Measurements from ENCODE around the gene PSMA6.

The PSMA6 gene

DNA sequence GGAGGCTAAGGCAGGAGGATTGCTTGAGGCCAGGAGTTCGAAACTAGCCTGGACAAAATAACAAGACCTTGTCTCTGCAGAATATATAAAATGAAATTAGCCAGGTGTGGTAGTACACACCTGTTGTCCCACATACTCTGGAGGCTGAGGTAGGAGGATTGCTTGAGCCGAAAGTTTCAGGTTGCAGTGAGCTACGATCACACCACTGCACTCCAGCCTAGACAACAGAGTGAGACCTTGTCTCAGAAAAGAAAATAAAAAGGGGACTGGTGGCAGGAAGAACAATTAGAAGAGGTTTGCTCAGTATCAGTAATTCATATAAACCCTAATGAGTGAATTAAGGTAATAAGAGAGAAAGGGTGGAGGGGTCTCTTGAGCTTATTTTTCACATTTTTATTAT lies 8.0 kb downstream of the PSMA6 start:
- no peak for TF ChIP-seq CEBPB (IDR thresholded peaks at IDR 0.05)

DNA sequence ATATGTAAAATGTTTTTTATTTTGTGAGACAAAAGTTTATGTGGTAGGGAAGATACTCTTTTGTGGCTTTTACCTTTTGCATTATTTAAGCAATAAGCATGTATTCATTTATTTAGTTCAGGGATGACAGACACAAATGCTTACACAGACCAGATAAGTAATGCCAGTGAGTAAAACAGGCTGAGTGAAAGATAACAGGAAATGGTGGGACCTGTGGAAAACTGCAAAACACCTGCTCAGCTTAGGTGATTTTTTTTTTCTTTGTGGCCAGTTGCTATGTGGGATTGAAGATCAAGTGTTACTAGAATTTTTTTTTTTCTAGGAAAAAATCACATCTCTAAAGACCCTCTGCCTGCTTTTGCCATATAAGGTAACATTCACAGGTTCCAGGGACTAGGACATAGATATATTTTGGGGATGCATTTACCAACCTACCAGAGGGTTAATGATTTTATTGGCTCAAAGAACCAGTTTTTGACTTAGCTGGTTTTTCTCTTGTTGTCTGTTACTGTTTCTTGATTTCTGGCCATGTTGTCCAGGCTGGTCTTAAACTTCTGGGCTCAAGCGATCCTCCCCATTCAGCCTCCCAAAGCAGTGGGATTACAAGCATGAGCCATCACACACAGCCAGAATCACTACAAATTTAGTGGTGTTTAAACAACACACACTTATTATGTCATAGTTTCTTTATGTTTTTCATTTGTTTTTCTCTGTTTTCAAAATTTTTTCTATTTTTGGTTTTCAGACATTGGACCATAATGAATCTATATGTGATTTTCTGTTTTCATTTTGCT lies 9.8 kb downstream of the PSMA6 start:
- no peak for TF ChIP-seq RAD21 (IDR thresholded peaks at IDR 0.05; ENCODE audit: low read depth)
- TF ChIP-seq EP300 (IDR thresholded peaks at IDR 0.05; ENCODE audit: borderline replicate concordance), result no peak
- no peak for TF ChIP-seq YY1 (IDR thresholded peaks at IDR 0.05; ENCODE audit: low read depth)
- no peak for TF ChIP-seq FOXM1 (IDR thresholded peaks at IDR 0.05; ENCODE audit: borderline replicate concordance, low read depth)
- TF ChIP-seq TEAD4 (IDR thresholded peaks at IDR 0.05), result no peak
- TF ChIP-seq TAF1 (IDR thresholded peaks at IDR 0.05; ENCODE audit: low read depth), result no peak
- TF ChIP-seq, protein P1, sequence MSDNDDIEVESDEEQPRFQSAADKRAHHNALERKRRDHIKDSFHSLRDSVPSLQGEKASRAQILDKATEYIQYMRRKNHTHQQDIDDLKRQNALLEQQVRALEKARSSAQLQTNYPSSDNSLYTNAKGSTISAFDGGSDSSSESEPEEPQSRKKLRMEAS (IDR thresholded peaks at IDR 0.05), result no peak
- no peak for TF ChIP-seq CEBPB (IDR thresholded peaks at IDR 0.05)
- TF ChIP-seq TCF12 (IDR thresholded peaks at IDR 0.05; ENCODE audit: low read depth), result no peak
- TF ChIP-seq CREB1 (IDR thresholded peaks at IDR 0.05; ENCODE audit: low read depth), result no peak
- no peak for TF ChIP-seq ZBTB7A (IDR thresholded peaks at IDR 0.05; ENCODE audit: low read depth)
- no peak for TF ChIP-seq EGR1 (IDR thresholded peaks at IDR 0.05)
- TF ChIP-seq, protein P2, sequence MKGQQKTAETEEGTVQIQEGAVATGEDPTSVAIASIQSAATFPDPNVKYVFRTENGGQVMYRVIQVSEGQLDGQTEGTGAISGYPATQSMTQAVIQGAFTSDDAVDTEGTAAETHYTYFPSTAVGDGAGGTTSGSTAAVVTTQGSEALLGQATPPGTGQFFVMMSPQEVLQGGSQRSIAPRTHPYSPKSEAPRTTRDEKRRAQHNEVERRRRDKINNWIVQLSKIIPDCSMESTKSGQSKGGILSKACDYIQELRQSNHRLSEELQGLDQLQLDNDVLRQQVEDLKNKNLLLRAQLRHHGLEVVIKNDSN (IDR thresholded peaks at IDR 0.05), result no peak
- TF ChIP-seq REST (IDR thresholded peaks at IDR 0.05; ENCODE audit: low read depth), result no peak
- TF ChIP-seq NFIC (IDR thresholded peaks at IDR 0.05), result no peak

DNA sequence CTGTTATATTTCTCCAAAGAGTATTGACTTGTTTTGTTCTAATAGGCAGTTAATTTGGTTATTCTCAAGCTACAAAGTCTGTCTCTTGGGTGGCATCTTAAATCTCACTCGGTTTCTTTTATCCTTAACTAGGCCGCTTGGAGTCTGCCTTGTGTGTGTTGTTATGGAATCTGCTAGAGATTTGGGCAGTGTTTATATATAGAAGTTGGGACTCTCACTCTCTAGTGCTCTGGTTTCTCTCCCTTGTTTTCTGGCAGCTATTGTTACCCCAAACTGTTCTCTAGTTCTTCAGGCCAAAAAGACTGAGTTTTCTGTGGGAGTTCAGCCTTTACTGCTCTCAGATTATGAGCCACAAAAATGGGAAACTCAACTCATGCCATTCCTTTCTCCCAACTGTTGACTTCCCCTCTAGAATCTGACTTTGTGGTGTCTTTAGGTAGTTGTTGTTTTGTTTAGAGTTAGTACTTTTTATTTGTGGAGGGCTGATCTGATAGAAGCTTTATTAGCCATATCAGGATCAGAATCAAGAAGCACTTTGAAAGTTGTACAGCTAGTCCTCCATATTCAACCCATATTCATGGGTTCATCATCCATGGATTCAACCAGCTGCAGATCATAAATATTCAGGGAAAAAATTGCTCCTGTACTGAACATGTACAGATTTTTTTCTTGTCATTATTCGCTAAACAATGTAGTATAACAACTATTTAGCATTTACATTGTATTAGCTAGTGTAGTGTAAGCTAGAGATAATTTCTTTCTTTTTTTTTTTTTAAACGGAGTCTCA lies 11.2 kb downstream of the PSMA6 start:
- no peak for TF ChIP-seq REST (IDR thresholded peaks at IDR 0.05; ENCODE audit: low read depth)
- no peak for TF ChIP-seq CEBPB (IDR thresholded peaks at IDR 0.05)
- TF ChIP-seq EGR1 (IDR thresholded peaks at IDR 0.05), result no peak
- no peak for TF ChIP-seq NFIC (IDR thresholded peaks at IDR 0.05)
- TF ChIP-seq FOXM1 (IDR thresholded peaks at IDR 0.05; ENCODE audit: borderline replicate concordance, low read depth), result no peak
- no peak for TF ChIP-seq EP300 (IDR thresholded peaks at IDR 0.05; ENCODE audit: borderline replicate concordance)
- TF ChIP-seq ZBTB7A (IDR thresholded peaks at IDR 0.05; ENCODE audit: low read depth), result no peak

DNA sequence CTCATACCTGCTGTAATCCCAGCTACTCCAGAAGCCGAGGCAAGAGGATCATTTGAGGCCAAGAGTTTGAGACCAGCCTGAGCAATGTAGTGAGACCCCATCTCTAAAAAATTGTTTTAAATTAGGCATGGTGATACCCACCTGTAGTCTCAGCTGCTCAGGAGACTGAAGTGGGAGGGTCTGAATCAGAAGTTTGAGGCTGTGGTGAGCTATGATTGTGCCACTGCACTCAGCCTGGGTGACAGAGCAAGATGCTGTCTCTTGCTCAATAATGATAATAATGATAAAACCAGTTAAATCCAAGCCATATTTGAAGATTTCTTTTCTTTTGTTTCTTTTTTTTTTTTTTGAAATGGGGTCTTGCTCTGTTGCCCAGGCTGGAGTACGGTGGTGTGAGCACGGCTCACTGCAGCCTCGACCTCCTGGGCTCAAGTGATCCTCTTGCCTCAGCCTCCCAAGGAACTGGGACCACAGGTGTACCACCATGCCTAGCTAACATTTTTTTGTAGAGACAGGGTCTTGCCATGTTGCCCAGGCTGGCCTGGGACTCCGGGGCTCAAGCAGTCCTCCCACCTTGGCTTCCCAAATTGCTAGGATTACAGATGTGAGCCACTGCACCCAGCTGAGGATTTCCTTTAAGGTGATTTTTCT lies 12.8 kb downstream of the PSMA6 start:
- TF ChIP-seq TEAD4 (IDR thresholded peaks at IDR 0.05) (no peak), REST (IDR thresholded peaks at IDR 0.05; ENCODE audit: low read depth) (no peak), EP300 (IDR thresholded peaks at IDR 0.05; ENCODE audit: borderline replicate concordance) (no peak), TAF1 (IDR thresholded peaks at IDR 0.05; ENCODE audit: low read depth) (no peak), NFIC (IDR thresholded peaks at IDR 0.05) (no peak), CREB1 (IDR thresholded peaks at IDR 0.05; ENCODE audit: low read depth) (no peak), YY1 (IDR thresholded peaks at IDR 0.05; ENCODE audit: low read depth) (no peak), EGR1 (IDR thresholded peaks at IDR 0.05) (no peak), TCF12 (IDR thresholded peaks at IDR 0.05; ENCODE audit: low read depth) (no peak), RAD21 (IDR thresholded peaks at IDR 0.05; ENCODE audit: low read depth) (no peak), FOXM1 (IDR thresholded peaks at IDR 0.05; ENCODE audit: borderline replicate concordance, low read depth) (no peak)
- TF ChIP-seq, protein P2 (IDR thresholded peaks at IDR 0.05), result no peak
